ENCODE measurements around the gene TMEM235. TPM values are rescaled to one million over a fixed set of nuclear protein-coding genes. Genes with fewer than 3 reads are reported as not detected.

Gene TMEM235
- not detected in 2 replicates for total RNA-seq

- Histone ChIP-seq H3K27me3 (ENCODE audit: insufficient read depth, low read length) (peaks cover 28% of the 10 kb centered on the region), H3K36me3 (ENCODE audit: insufficient read depth, low read length) (no peaks in the 10 kb centered on the region), H4K20me1 (ENCODE audit: insufficient read depth, low read length) (no peaks in the 10 kb centered on the region), H3K27ac (ENCODE audit: low read depth, low read length) (no peak within 1 kb of the TSS), H3K4me3 (ENCODE audit: insufficient read depth, low read length) (no peak within 1 kb of the TSS), H3K4me1 (ENCODE audit: insufficient read depth, low read length) (no peaks in the 10 kb centered on the region), H2AFZ (ENCODE audit: low read length) (no peak within 1 kb of the TSS), H3K4me2 (ENCODE audit: insufficient read depth, low read length) (no peak within 1 kb of the TSS), H3K9me3 (ENCODE audit: low read depth, low read length) (no peaks in the 10 kb centered on the region), H3K79me2 (ENCODE audit: insufficient read depth, low read length) (no peaks in the 10 kb centered on the region)
- DNase-seq (ENCODE audit: insufficient read length, low spot score, missing footprints) = peak; percentile 81
- TF ChIP-seq CTCF (IDR thresholded peaks at IDR 0.05; ENCODE audit: extremely low read depth, low read depth, low read length) = no peak
Observed at GRCh38 chr17:78230996-78231935, at the start of gene TMEM235. TSS of gene TMEM235 (plus strand) at chr17:78231631. CDS start at chr17:78232024, 393 bp downstream.

- no peak for DNase-seq (ENCODE audit: insufficient read length, low spot score, missing footprints)
- Histone ChIP-seq H3K4me1 (ENCODE audit: insufficient read depth, low read length) (peaks cover 7% of the 10 kb centered on the region), H3K9me3 (ENCODE audit: low read depth, low read length) (no peaks in the 10 kb centered on the region), H3K36me3 (ENCODE audit: insufficient read depth, low read length) (peaks cover 6% of the 10 kb centered on the region), H4K20me1 (ENCODE audit: insufficient read depth, low read length) (no peaks in the 10 kb centered on the region), H3K27ac (ENCODE audit: low read depth, low read length) (no peak overlapping the region), H3K4me3 (ENCODE audit: insufficient read depth, low read length) (no peak overlapping the region), H3K27me3 (ENCODE audit: insufficient read depth, low read length) (no peaks in the 10 kb centered on the region), H2AFZ (ENCODE audit: low read length) (no peak overlapping the region), H3K79me2 (ENCODE audit: insufficient read depth, low read length) (peaks cover 10% of the 10 kb centered on the region), H3K4me2 (ENCODE audit: insufficient read depth, low read length) (no peak overlapping the region)
- no peak for TF ChIP-seq CTCF (IDR thresholded peaks at IDR 0.05; ENCODE audit: extremely low read depth, low read depth, low read length)
Observed at GRCh38 chr17:78182504-78182903, 48.9 kb upstream of the TMEM235 start.

- Histone ChIP-seq H3K79me2 (ENCODE audit: insufficient read depth, low read length) (peaks cover 12% of the 10 kb centered on the region), H3K36me3 (ENCODE audit: insufficient read depth, low read length) (no peaks in the 10 kb centered on the region), H2AFZ (ENCODE audit: low read length) (peak overlapping the region; percentile 3), H4K20me1 (ENCODE audit: insufficient read depth, low read length) (no peaks in the 10 kb centered on the region), H3K27me3 (ENCODE audit: insufficient read depth, low read length) (no peaks in the 10 kb centered on the region), H3K9me3 (ENCODE audit: low read depth, low read length) (no peaks in the 10 kb centered on the region), H3K4me3 (ENCODE audit: insufficient read depth, low read length) (no peak overlapping the region), H3K4me2 (ENCODE audit: insufficient read depth, low read length) (no peak overlapping the region), H3K4me1 (ENCODE audit: insufficient read depth, low read length) (peaks cover 13% of the 10 kb centered on the region), H3K27ac (ENCODE audit: low read depth, low read length) (no peak overlapping the region)
- no peak for TF ChIP-seq CTCF (IDR thresholded peaks at IDR 0.05; ENCODE audit: extremely low read depth, low read depth, low read length)
- DNase-seq (ENCODE audit: insufficient read length, low spot score, missing footprints) = peak; percentile 25
Observed at GRCh38 chr17:78183916-78184315, 47.5 kb upstream of the TMEM235 start.

GRCh38 chr17:78184351-78184750 is 47.1 kb upstream of the TMEM235 start:
- no peaks in the 10 kb centered on the region for H3K9me3 ChIP-seq (ENCODE audit: low read depth, low read length)
- H3K27me3 ChIP-seq (ENCODE audit: insufficient read depth, low read length) = no peaks in the 10 kb centered on the region
- peaks cover 12% of the 10 kb centered on the region for H3K79me2 ChIP-seq (ENCODE audit: insufficient read depth, low read length)
- H2AFZ ChIP-seq (ENCODE audit: low read length) = peak overlapping the region; percentile 3
- H4K20me1 ChIP-seq (ENCODE audit: insufficient read depth, low read length) = no peaks in the 10 kb centered on the region
- peak; percentile 52 for DNase-seq (ENCODE audit: insufficient read length, low spot score, missing footprints)
- H3K36me3 ChIP-seq (ENCODE audit: insufficient read depth, low read length) = no peaks in the 10 kb centered on the region
- TF ChIP-seq CTCF (IDR thresholded peaks at IDR 0.05; ENCODE audit: extremely low read depth, low read depth, low read length) = no peak
- H3K4me3 ChIP-seq (ENCODE audit: insufficient read depth, low read length) = no peak overlapping the region
- H3K27ac ChIP-seq (ENCODE audit: low read depth, low read length) = no peak overlapping the region
- H3K4me2 ChIP-seq (ENCODE audit: insufficient read depth, low read length) = no peak overlapping the region
- peaks cover 13% of the 10 kb centered on the region for H3K4me1 ChIP-seq (ENCODE audit: insufficient read depth, low read length)
